Measurements from ENCODE around the gene ZNF22.

The ZNF22 gene

GRCh38 chr10:44974082-44974627, 26.6 kb upstream of the ZNF22 start:
- CTCF ChIA-PET = interaction anchor here (1.0 to 2.6 kb wide), 4 partner anchors 9 to 41 kb away, joined by 8 to 18 read pairs (median 13); no protein-coding TSS in a partner anchor
- TF ChIP-seq CTCF (IDR thresholded peaks at IDR 0.05; ENCODE audit: insufficient read depth, low read length, missing control alignments) = no peak
- POLR2A ChIA-PET = no interaction called here
- H3K4me3 ChIP-seq (ENCODE audit: low read depth, low read length) = peak overlapping the region; percentile 49
- DNase-seq (ENCODE audit: low read depth, low spot score) = no peak

- POLR2A ChIA-PET = no interaction called here
- no peak for DNase-seq (ENCODE audit: low read depth, low spot score)
- H3K4me3 ChIP-seq (ENCODE audit: low read depth, low read length) = peak overlapping the region; percentile 50
- CTCF ChIA-PET = interaction anchor here (1.0 to 4.4 kb wide), 8 partner anchors 9 to 42 kb away, joined by 4 to 51 read pairs (median 13); no protein-coding TSS in a partner anchor
- peak; percentile 85 for TF ChIP-seq CTCF (IDR thresholded peaks at IDR 0.05; ENCODE audit: insufficient read depth, low read length, missing control alignments)
Measured at GRCh38 chr10:44974628-44975430, 25.9 kb upstream of the ZNF22 start.

GRCh38 chr10:44975431-44976331, 25.0 kb upstream of the ZNF22 start:
- DNase-seq (ENCODE audit: low read depth, low spot score) = no peak
- ChIA-PET POLR2A (interaction anchor here (0.6 kb wide), 1 partner anchor 1102 kb away, joined by 4 read pairs; no protein-coding TSS in a partner anchor), CTCF (interaction anchor here (0.7 to 4.4 kb wide), 7 partner anchors 10 to 48 kb away, joined by 3 to 51 read pairs (median 4); no protein-coding TSS in a partner anchor)
- peak overlapping the region; percentile 50 for H3K4me3 ChIP-seq (ENCODE audit: low read depth, low read length)
- TF ChIP-seq CTCF (IDR thresholded peaks at IDR 0.05; ENCODE audit: insufficient read depth, low read length, missing control alignments) = no peak

GRCh38 chr10:44976352-44977198, 24.1 kb upstream of the ZNF22 start:
- DNase-seq (ENCODE audit: low read depth, low spot score) = no peak
- H3K4me3 ChIP-seq (ENCODE audit: low read depth, low read length) = peak overlapping the region; percentile 82
- POLR2A ChIA-PET = no interaction called here
- CTCF ChIA-PET = interaction anchor here (1.4 to 4.4 kb wide), 5 partner anchors 11 to 44 kb away, joined by 3 to 51 read pairs (median 6); no protein-coding TSS in a partner anchor
- no peak for TF ChIP-seq CTCF (IDR thresholded peaks at IDR 0.05; ENCODE audit: insufficient read depth, low read length, missing control alignments)

- ChIA-PET POLR2A (interaction anchor here (1.2 to 1.9 kb wide), 9 partner anchors 11 to 45 kb away, joined by 5 to 15 read pairs (median 7); no protein-coding TSS in a partner anchor), CTCF (interaction anchor here (1.3 to 4.4 kb wide), 6 partner anchors 10 to 45 kb away, joined by 3 to 51 read pairs (median 8); no protein-coding TSS in a partner anchor)
- H3K4me3 ChIP-seq (ENCODE audit: low read depth, low read length) = peak overlapping the region; percentile 82
- TF ChIP-seq CTCF (IDR thresholded peaks at IDR 0.05; ENCODE audit: insufficient read depth, low read length, missing control alignments) = no peak
- no peak for DNase-seq (ENCODE audit: low read depth, low spot score)
Measured at GRCh38 chr10:44977287-44978212, 23.2 kb upstream of the ZNF22 start.
